Loucy (cell line): ENCODE data around the gene ZNF385B.

ENCODE experiments used
- H2AFZ ChIP-seq: fragments of 200-600 bp; sonication (generic); 2 replicates; pipeline ENCODE4 v1.6.0; 2016; ENCODE audit warnings: antibody characterized with exemption, mild to moderate bottlenecking, low read length, moderate library complexity
- H3F3A ChIP-seq: fragments of 200-600 bp; 2 replicates; pipeline ENCODE4 v1.6.0; 2016; ENCODE audit warnings: antibody characterized with exemption, low read depth, mild to moderate bottlenecking
- H3K27me3 ChIP-seq: fragments of 200-600 bp; sonication (generic); 2 replicates; pipeline ENCODE4 v1.6.1; 2014; ENCODE audit warnings: low read length, mild to moderate bottlenecking; ENCODE audit not compliant: insufficient read depth, poor library complexity, severe bottlenecking
- H3K36me3 ChIP-seq: fragments of 200-600 bp; sonication (generic); 2 replicates; pipeline ENCODE4 v1.6.1; 2016; ENCODE audit warnings: low read length; ENCODE audit not compliant: insufficient read depth
- H3K4me1 ChIP-seq: fragments of 200-600 bp; sonication (generic); 2 replicates; pipeline ENCODE4 v1.5.1; 2014; ENCODE audit warnings: low read length, mild to moderate bottlenecking; ENCODE audit not compliant: insufficient read depth, poor library complexity, severe bottlenecking
- H3K4me2 ChIP-seq: fragments of 200-600 bp; sonication (generic); 2 replicates; pipeline ENCODE4 v1.6.0; 2014; ENCODE audit warnings: antibody characterized with exemption, low read length, low read depth, mild to moderate bottlenecking; ENCODE audit not compliant: poor library complexity, severe bottlenecking
- H3K4me3 ChIP-seq: fragments of 200-600 bp; sonication (generic); 2 replicates; pipeline ENCODE4 v1.5.1; 2014; ENCODE audit warnings: low read length, mild to moderate bottlenecking, mixed read lengths; ENCODE audit not compliant: poor library complexity, severe bottlenecking
- H3K79me2 ChIP-seq: fragments of 200-600 bp; sonication (generic); 2 replicates; pipeline ENCODE4 v1.6.1; 2014; ENCODE audit warnings: low read length; ENCODE audit not compliant: insufficient read depth
- H3K9ac ChIP-seq: fragments of 200-600 bp; sonication (generic); 2 replicates; pipeline ENCODE4 v1.6.0; 2014; ENCODE audit warnings: mild to moderate bottlenecking, low read depth, low read length, moderate library complexity; ENCODE audit not compliant: poor library complexity, severe bottlenecking
- H3K9me2 ChIP-seq: fragments of 200-600 bp; sonication (generic); replicated peaks from 2 replicates; pipeline ENCODE4 v1.6.1; 2016; ENCODE audit warnings: low read depth, low read length, mixed read lengths
- H3K9me3 ChIP-seq: fragments of 200-600 bp; sonication (generic); 2 replicates; pipeline ENCODE4 v1.6.1; 2014; ENCODE audit warnings: mild to moderate bottlenecking, antibody characterized with exemption, low read length, low read depth; ENCODE audit not compliant: insufficient read depth
- H4K20me1 ChIP-seq: fragments of 200-600 bp; sonication (generic); 2 replicates; pipeline ENCODE4 v1.6.0; 2014; ENCODE audit warnings: antibody characterized with exemption, low read length, mild to moderate bottlenecking; ENCODE audit not compliant: insufficient read depth, poor library complexity, severe bottlenecking
- EZH2phosphoT487 ChIP-seq: fragments of 200-600 bp; IDR thresholded peaks from 2 replicates; pipeline ENCODE4 v1.6.1; 2018; ENCODE audit warnings: antibody characterized with exemption, mild to moderate bottlenecking, moderate library complexity, borderline replicate concordance
- TF ChIP-seq, protein P1 (sequence below): fragments of 200-600 bp; sonication (generic); conservative IDR thresholded peaks from 2 replicates; pipeline ENCODE4 v1.5.1; 2014; ENCODE audit warnings: mild to moderate bottlenecking, antibody characterized with exemption, low read length

Gene ZNF385B

DNA sequence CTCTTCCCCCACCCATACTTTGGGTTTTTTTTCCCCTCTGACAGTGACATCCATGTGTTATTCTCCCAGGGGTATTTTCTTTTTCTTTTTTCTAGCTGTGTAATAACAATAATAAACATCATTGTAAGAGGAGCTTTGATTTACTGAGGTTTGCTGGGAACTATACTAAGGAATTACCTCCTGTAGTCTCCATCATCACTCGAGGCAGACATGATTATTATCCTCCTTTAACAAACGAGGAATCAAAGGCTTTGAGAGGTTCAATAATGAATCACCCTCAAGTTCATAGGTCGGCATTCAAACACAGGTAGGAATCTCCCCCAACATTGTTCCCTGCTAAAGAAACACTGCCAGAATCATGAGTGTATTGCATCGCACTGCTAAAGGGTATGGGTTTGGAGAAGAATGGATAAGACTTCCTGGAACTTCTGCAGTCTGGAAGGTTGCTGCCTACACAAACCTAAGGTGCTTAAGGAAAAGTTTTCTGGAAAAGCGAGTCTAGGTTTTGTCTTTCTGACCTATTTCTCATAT lies 336.5 kb downstream of the ZNF385B start:
- H3K79me2 ChIP-seq: no peaks in the 10 kb centered on the region
- no peaks in the 10 kb centered on the region for H3K9me3 ChIP-seq
- H4K20me1 ChIP-seq: no peaks in the 10 kb centered on the region
- no peak overlapping the region for H2AFZ ChIP-seq
- H3K4me3 ChIP-seq: no peak overlapping the region
- no peaks in the 10 kb centered on the region for H3K36me3 ChIP-seq
- H3K4me1 ChIP-seq: no peaks in the 10 kb centered on the region
- no peaks in the 10 kb centered on the region for H3K9me2 ChIP-seq
- H3F3A ChIP-seq: no peaks in the 10 kb centered on the region
- no peaks in the 10 kb centered on the region for H3K27me3 ChIP-seq
- H3K4me2 ChIP-seq: no peak overlapping the region
- TF ChIP-seq, protein P1, sequence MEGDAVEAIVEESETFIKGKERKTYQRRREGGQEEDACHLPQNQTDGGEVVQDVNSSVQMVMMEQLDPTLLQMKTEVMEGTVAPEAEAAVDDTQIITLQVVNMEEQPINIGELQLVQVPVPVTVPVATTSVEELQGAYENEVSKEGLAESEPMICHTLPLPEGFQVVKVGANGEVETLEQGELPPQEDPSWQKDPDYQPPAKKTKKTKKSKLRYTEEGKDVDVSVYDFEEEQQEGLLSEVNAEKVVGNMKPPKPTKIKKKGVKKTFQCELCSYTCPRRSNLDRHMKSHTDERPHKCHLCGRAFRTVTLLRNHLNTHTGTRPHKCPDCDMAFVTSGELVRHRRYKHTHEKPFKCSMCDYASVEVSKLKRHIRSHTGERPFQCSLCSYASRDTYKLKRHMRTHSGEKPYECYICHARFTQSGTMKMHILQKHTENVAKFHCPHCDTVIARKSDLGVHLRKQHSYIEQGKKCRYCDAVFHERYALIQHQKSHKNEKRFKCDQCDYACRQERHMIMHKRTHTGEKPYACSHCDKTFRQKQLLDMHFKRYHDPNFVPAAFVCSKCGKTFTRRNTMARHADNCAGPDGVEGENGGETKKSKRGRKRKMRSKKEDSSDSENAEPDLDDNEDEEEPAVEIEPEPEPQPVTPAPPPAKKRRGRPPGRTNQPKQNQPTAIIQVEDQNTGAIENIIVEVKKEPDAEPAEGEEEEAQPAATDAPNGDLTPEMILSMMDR: no peak
- TF ChIP-seq EZH2phosphoT487: no peak
- no peak overlapping the region for H3K9ac ChIP-seq

DNA sequence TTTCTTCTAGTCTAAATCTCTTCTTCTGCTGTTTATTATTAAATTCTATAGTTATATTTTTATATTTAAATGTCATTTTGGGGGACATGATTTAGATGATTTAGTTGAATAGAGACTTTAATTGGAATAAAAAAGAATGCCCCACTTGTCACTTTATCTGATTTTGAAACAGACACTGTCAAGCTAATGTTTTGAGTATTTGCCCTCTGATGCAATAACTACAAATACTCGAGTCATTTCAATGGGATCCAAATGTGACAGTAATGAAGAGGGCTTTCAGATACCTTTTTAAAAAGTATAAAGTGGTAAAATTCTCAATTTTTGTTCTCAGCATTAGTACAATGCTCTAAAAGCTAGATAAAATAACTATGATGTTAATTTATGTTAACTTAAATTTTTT lies 339.5 kb downstream of the ZNF385B start:
- Histone ChIP-seq H3K9ac (no peak overlapping the region), H3K9me2 (no peaks in the 10 kb centered on the region), H3K4me2 (no peak overlapping the region), H4K20me1 (no peaks in the 10 kb centered on the region), H3K79me2 (no peaks in the 10 kb centered on the region), H3K4me1 (no peaks in the 10 kb centered on the region), H3K9me3 (no peaks in the 10 kb centered on the region), H2AFZ (no peak overlapping the region), H3K4me3 (no peak overlapping the region), H3F3A (no peaks in the 10 kb centered on the region), H3K36me3 (no peaks in the 10 kb centered on the region), H3K27me3 (no peaks in the 10 kb centered on the region)
- no peak for TF ChIP-seq EZH2phosphoT487
- TF ChIP-seq, protein P1: no peak

DNA sequence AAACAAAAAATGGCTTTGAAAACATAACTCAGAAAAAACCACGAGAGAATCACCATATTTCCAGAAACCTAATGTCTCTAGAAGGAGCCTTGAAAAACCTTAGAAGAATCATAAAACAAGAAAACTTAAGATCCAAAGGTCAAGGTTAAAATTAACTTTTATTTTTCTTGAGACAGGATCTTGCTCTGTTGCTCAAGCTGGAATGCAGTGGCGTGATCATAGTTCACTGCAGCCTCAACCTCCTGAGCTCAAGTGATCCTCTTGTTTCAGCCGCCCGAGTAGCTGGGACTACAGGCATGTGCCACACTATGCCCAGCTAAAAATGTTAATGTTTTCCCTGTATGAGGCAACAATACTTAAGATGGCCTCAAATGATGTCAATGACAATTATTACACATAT lies 342.6 kb downstream of the ZNF385B start:
- Histone ChIP-seq H2AFZ (no peak overlapping the region), H3K9me3 (no peaks in the 10 kb centered on the region), H3K79me2 (no peaks in the 10 kb centered on the region), H3K27me3 (no peaks in the 10 kb centered on the region), H3K9ac (no peak overlapping the region), H3K4me1 (no peaks in the 10 kb centered on the region), H3F3A (no peaks in the 10 kb centered on the region), H3K4me2 (no peak overlapping the region), H4K20me1 (no peaks in the 10 kb centered on the region), H3K9me2 (no peaks in the 10 kb centered on the region), H3K36me3 (no peaks in the 10 kb centered on the region), H3K4me3 (no peak overlapping the region)
- TF ChIP-seq, protein P1: no peak
- TF ChIP-seq EZH2phosphoT487: no peak
